Skeletal muscle cell (primary cell): ENCODE data around the gene EMSY.
"Not testable (repeated sequence)": the region's sequence is repeated elsewhere in the genome, so short reads cannot be mapped to it uniquely, and the experiment has no call there.

Source experiments
- DNase-seq: peaks from one replicate; pipeline ENCODE4 v3.0.0-alpha.2; 2010; ENCODE audit warnings: low read depth
- H3K4me3 ChIP-seq: 2 replicates; pipeline ENCODE4 v1.5.1; 2011; ENCODE audit warnings: low read depth, mild to moderate bottlenecking, control low read depth, low read length, moderate library complexity

EMSY gene

GRCh38 chr11:76588455-76589325 is 143.9 kb downstream of the EMSY start:
- no peak for DNase-seq
- no peak overlapping the region for H3K4me3 ChIP-seq

GRCh38 chr11:76589477-76589876 is 144.7 kb downstream of the EMSY start:
- H3K4me3 ChIP-seq = no peak overlapping the region
- DNase-seq = no peak

- DNase-seq = no peak
- no peak overlapping the region for H3K4me3 ChIP-seq
These were observed 145.4 kb downstream of the EMSY start for GRCh38 chr11:76589964-76590950.

GRCh38 chr11:76591416-76591815 is 146.6 kb downstream of the EMSY start:
- no peak for DNase-seq
- H3K4me3 ChIP-seq = no peak overlapping the region

GRCh38 chr11:76592025-76592914 is 147.5 kb downstream of the EMSY start:
- DNase-seq = no peak
- H3K4me3 ChIP-seq = no peak overlapping the region

GRCh38 chr11:76592961-76593360 is 148.1 kb downstream of the EMSY start:
- H3K4me3 ChIP-seq = no peak overlapping the region
- no peak for DNase-seq

- DNase-seq, H3K4me3 ChIP-seq: not testable (repeated sequence)
These were observed 150.3 kb downstream of the EMSY start for GRCh38 chr11:76595091-76595490.

- no peak overlapping the region for H3K4me3 ChIP-seq
- DNase-seq = no peak
These were observed 151.8 kb downstream of the EMSY start for GRCh38 chr11:76596652-76597051.

GRCh38 chr11:76597533-76598425 is 153.0 kb downstream of the EMSY start:
- DNase-seq = no peak
- H3K4me3 ChIP-seq = no peak overlapping the region

GRCh38 chr11:76598426-76598839 is 153.6 kb downstream of the EMSY start:
- no peak overlapping the region for H3K4me3 ChIP-seq
- no peak for DNase-seq

- DNase-seq = peak; percentile 55
- H3K4me3 ChIP-seq = no peak overlapping the region
These were observed 154.5 kb downstream of the EMSY start for GRCh38 chr11:76599041-76600013.

GRCh38 chr11:76600124-76600655 is 155.4 kb downstream of the EMSY start:
- DNase-seq = no peak
- H3K4me3 ChIP-seq = no peak overlapping the region

- H3K4me3 ChIP-seq = no peak overlapping the region
- no peak for DNase-seq
These were observed 156.5 kb downstream of the EMSY start for GRCh38 chr11:76601272-76601671.

GRCh38 chr11:76601724-76602123 is 156.9 kb downstream of the EMSY start:
- H3K4me3 ChIP-seq = no peak overlapping the region
- DNase-seq = no peak

- H3K4me3 ChIP-seq = no peak overlapping the region
- no peak for DNase-seq
These were observed 157.6 kb downstream of the EMSY start for GRCh38 chr11:76602431-76602861.
